ENCODE data around the gene GALNT13.

The GALNT13 gene

GRCh38 chr2:154132827-154133226 lies 261.1 kb downstream of the GALNT13 start:
- no peak for DNase-seq

- no peak for DNase-seq
Measured at GRCh38 chr2:154133823-154134222, 262.1 kb downstream of the GALNT13 start.

GRCh38 chr2:154140249-154141025 lies 268.7 kb downstream of the GALNT13 start:
- no peak for DNase-seq

- DNase-seq, result no peak
Measured at GRCh38 chr2:154142480-154142879, 270.8 kb downstream of the GALNT13 start.

- no peak for DNase-seq
Measured at GRCh38 chr2:154143105-154143504, 271.4 kb downstream of the GALNT13 start.

- DNase-seq, result peak in 1 of 4 experiments; percentile 2
Measured at GRCh38 chr2:154158101-154158500, 286.4 kb downstream of the GALNT13 start.

- no peak for DNase-seq
Measured at GRCh38 chr2:154161286-154161685, 289.6 kb downstream of the GALNT13 start.

GRCh38 chr2:154170400-154170799 lies 298.7 kb downstream of the GALNT13 start:
- DNase-seq, result no peak

GRCh38 chr2:154173164-154173563 lies 301.4 kb downstream of the GALNT13 start:
- DNase-seq, result no peak

GRCh38 chr2:154173919-154174318 lies 302.2 kb downstream of the GALNT13 start:
- no peak for DNase-seq

GRCh38 chr2:154182008-154182407 lies 310.3 kb downstream of the GALNT13 start:
- DNase-seq, result no peak

- no peak for DNase-seq
Measured at GRCh38 chr2:154187948-154188347, 316.2 kb downstream of the GALNT13 start.

GRCh38 chr2:154189953-154190352 lies 318.2 kb downstream of the GALNT13 start:
- DNase-seq, result no peak

- DNase-seq, result no peak
Measured at GRCh38 chr2:154193246-154193645, 321.5 kb downstream of the GALNT13 start.

GRCh38 chr2:154194909-154195643 lies 323.4 kb downstream of the GALNT13 start:
- DNase-seq, result no peak

- DNase-seq, result no peak
Measured at GRCh38 chr2:154195644-154196195, 324.0 kb downstream of the GALNT13 start.

- DNase-seq, result peak in 1 of 4 experiments; percentile 14
Measured at GRCh38 chr2:154198866-154199265, 327.1 kb downstream of the GALNT13 start.

GRCh38 chr2:154203206-154203605 lies 331.5 kb downstream of the GALNT13 start:
- DNase-seq, result no peak

GRCh38 chr2:154203902-154204301 lies 332.2 kb downstream of the GALNT13 start:
- DNase-seq, result no peak

GRCh38 chr2:154207288-154208047 lies 335.7 kb downstream of the GALNT13 start:
- no peak for DNase-seq

- DNase-seq, result no peak
Measured at GRCh38 chr2:154223726-154224125, 352.0 kb downstream of the GALNT13 start.

- DNase-seq, result no peak
Measured at GRCh38 chr2:154226931-154227330, 355.2 kb downstream of the GALNT13 start.

Measured in suppressor macrophage (primary cell).